Panc1 (cell line): ENCODE measurements around the gene RNASEH2B. TPM values are rescaled to one million over a fixed set of nuclear protein-coding genes. Genes with fewer than 3 reads are reported as not detected.

ENCODE experiments used
- ATAC-seq: fragments of 200-7000 bp; cut with Tn5 transposase; 2 replicates; pipeline ENCODE4 v1.9.1; 2020; ENCODE audit warnings: mild to moderate bottlenecking, moderate library complexity
- BruUV-seq: library from RNA; stranded (reverse); fragments of 400-500 nt; replicated peaks from 2 replicates; lab custom pipeline; 2021; lab: Mats Ljungman, UMichigan
- CTCF ChIA-PET: fragments of 300-600 bp; sonication (Branson Sonifier 250); formaldehyde crosslinking; loops from one replicate; lab custom pipeline; 2022; ENCODE audit warnings: antibody characterized with exemption; lab: Charles Lee
- POLR2A ChIA-PET: fragments of 300-600 bp; sonication (Branson Sonifier 250); formaldehyde crosslinking; loops from one replicate; lab custom pipeline; 2022; ENCODE audit warnings: antibody characterized with exemption; lab: Charles Lee
- DNase-seq: peaks from one replicate; pipeline ENCODE4 v3.0.0-alpha.2; 2010; ENCODE audit warnings: low read depth, low spot score
- H3K27ac ChIP-seq: 2 replicates; pipeline ENCODE4 v1.5.1; 2011; ENCODE audit warnings: mild to moderate bottlenecking, low read length, inconsistent platforms
- H3K27me3 ChIP-seq: fragments of 200-500 bp; sonication (Bioruptor generic); 2 replicates; pipeline ENCODE4 v1.6.0; 2014; ENCODE audit warnings: low read length, inconsistent platforms; ENCODE audit not compliant: control insufficient read depth, insufficient read depth
- H3K36me3 ChIP-seq: fragments of 200-500 bp; sonication (Bioruptor generic); 2 replicates; pipeline ENCODE4 v1.5.1; 2014; ENCODE audit warnings: inconsistent platforms, mild to moderate bottlenecking, low read length, moderate library complexity; ENCODE audit not compliant: control insufficient read depth, insufficient read depth
- H3K4me1 ChIP-seq: 2 replicates; pipeline ENCODE4 v1.5.1; 2011; ENCODE audit warnings: inconsistent platforms, mild to moderate bottlenecking, low read length, moderate library complexity; ENCODE audit not compliant: control insufficient read depth, insufficient read depth
- H3K4me3 ChIP-seq, 2 experiments: 2 replicates each; pipeline ENCODE4 v1.5.1; 2011 to 2012; ENCODE audit warnings: low read depth in 2 of 2, low read length in 2 of 2, mild to moderate bottlenecking in 2 of 2, inconsistent platforms in 1 of 2, moderate library complexity in 1 of 2
- H3K9me3 ChIP-seq: fragments of 200-500 bp; sonication (Bioruptor generic); 2 replicates; pipeline ENCODE4 v1.5.1; 2014; ENCODE audit warnings: low read depth, mild to moderate bottlenecking, inconsistent platforms, low read length, moderate library complexity; ENCODE audit not compliant: control insufficient read depth, insufficient read depth
- CTCF ChIP-seq: fragments of 450-650 bp; IDR thresholded peaks from 2 replicates; pipeline ENCODE4 v1.5.1; 2017; ENCODE audit warnings: mild to moderate bottlenecking
- POLR2AphosphoS5 ChIP-seq: IDR thresholded peaks from 2 replicates; pipeline ENCODE4 v1.6.1; 2012; ENCODE audit warnings: mild to moderate bottlenecking, low read depth, low read length, moderate library complexity
- REST ChIP-seq, 2 experiments: IDR thresholded peaks; 2 replicates each; pipeline ENCODE4 v1.6.1; 2011 to 2012; ENCODE audit warnings: low read depth in 2 of 2, control low read depth in 1 of 2, low read length in 1 of 2, mild to moderate bottlenecking in 1 of 2, moderate library complexity in 1 of 2; ENCODE audit not compliant: insufficient read depth in 1 of 2
- SIN3A ChIP-seq: IDR thresholded peaks from 2 replicates; pipeline ENCODE4 v1.6.1; 2012; ENCODE audit warnings: low read depth, mild to moderate bottlenecking, low read length, moderate library complexity, borderline replicate concordance; ENCODE audit not compliant: insufficient read depth
- TCF7L2 ChIP-seq: IDR thresholded peaks from 2 replicates; pipeline ENCODE4 v1.6.1; 2011; ENCODE audit warnings: mild to moderate bottlenecking, low read depth, low read length, inconsistent platforms
- in situ Hi-C: cut with HindIII; loops from 2 replicates; pipeline ENCODE4 v1.10.0; 2016; ENCODE audit warnings: low sequenced_read_pairs, low pct_unique_long_range_greater_than_20kb
- intact Hi-C: fragments of 100-400 bp; cut with micrococcal nuclease; formaldehyde crosslinking; loops from one replicate; pipeline ENCODE4 v1.10.0; 2022; ENCODE audit not compliant: unreplicated experiment
- total RNA-seq: library from RNA; stranded (reverse); gene quantifications from one replicate; pipeline ENCODE4 v1.2.1, GENCODE V29; 2021; ENCODE audit not compliant: unreplicated experiment

RNASEH2B gene
- total RNA-seq, 1 experiment from 2014 or later = 37.8 TPM

- no peak for ATAC-seq
- BruUV-seq = no TSS peak
- Histone ChIP-seq H3K27ac (no peak overlapping the region), H3K9me3 (no peaks in the 10 kb centered on the region), H3K4me1 (no peaks in the 10 kb centered on the region), H3K4me3 (no peak overlapping the region), H3K27me3 (no peaks in the 10 kb centered on the region), H3K36me3 (no peaks in the 10 kb centered on the region)
- in situ Hi-C loops = no loop called here
- intact Hi-C loops = no loop called here
- CTCF ChIA-PET = no interaction called here
- POLR2A ChIA-PET = no interaction called here
- DNase-seq = no peak
- TF ChIP-seq TCF7L2 (no peak), CTCF (no peak), SIN3A (no peak), POLR2AphosphoS5 (no peak), REST (IDR thresholded peaks at IDR 0.05; ENCODE audit: insufficient read depth in 1 of 2, low read depth in 2 of 2, low read length in 1 of 2) (no peak)
Observed at GRCh38 chr13:50994651-50995050, 85.1 kb downstream of the RNASEH2B start.

- DNase-seq (no peak), ATAC-seq (no peak)
- ChIA-PET POLR2A (no interaction called here), CTCF (no interaction called here)
- no peaks in the 10 kb centered on the region for H3K9me3 ChIP-seq
- H3K4me1 ChIP-seq = no peaks in the 10 kb centered on the region
- TF ChIP-seq POLR2AphosphoS5 (no peak), SIN3A (no peak), REST (IDR thresholded peaks at IDR 0.05; ENCODE audit: insufficient read depth in 1 of 2, low read depth in 2 of 2, low read length in 1 of 2) (no peak), CTCF (no peak), TCF7L2 (no peak)
- no peaks in the 10 kb centered on the region for H3K27me3 ChIP-seq
- no peak overlapping the region for H3K4me3 ChIP-seq
- H3K27ac ChIP-seq = no peak overlapping the region
- BruUV-seq = no TSS peak
- in situ Hi-C loops = no loop called here
- no peaks in the 10 kb centered on the region for H3K36me3 ChIP-seq
- intact Hi-C loops = no loop called here
Observed at GRCh38 chr13:50995854-50996253, 86.3 kb downstream of the RNASEH2B start.
